Neural cell (in vitro differentiated cells): Measurements from ENCODE around the gene WSB1.

ENCODE experiments used
- CTCF ChIP-seq: fragments of 450-650 bp; IDR thresholded peaks from 2 replicates; pipeline ENCODE4 v1.5.1; 2014; ENCODE audit warnings: antibody characterized with exemption, mild to moderate bottlenecking, moderate library complexity; ENCODE audit not compliant: poor library complexity, severe bottlenecking
- EP300 ChIP-seq: fragments of 450-650 bp; conservative IDR thresholded peaks from 2 replicates; pipeline ENCODE4 v1.6.1; 2014; ENCODE audit warnings: antibody characterized with exemption, mild to moderate bottlenecking, moderate library complexity; ENCODE audit not compliant: poor library complexity, severe bottlenecking
- EZH2 ChIP-seq: fragments of 200-600, 300-800 bp; shearing (Covaris generic), sonication (generic); IDR thresholded peaks from 2 replicates; pipeline ENCODE4 v1.6.1; 2014; ENCODE audit warnings: antibody characterized with exemption, low read length, borderline replicate concordance, mild to moderate bottlenecking; ENCODE audit not compliant: insufficient read depth, poor library complexity, severe bottlenecking
- MXI1 ChIP-seq: fragments of 450-650 bp; conservative IDR thresholded peaks from 2 replicates; pipeline ENCODE4 v1.6.1; 2014; ENCODE audit warnings: antibody characterized with exemption, mild to moderate bottlenecking; ENCODE audit not compliant: poor library complexity, severe bottlenecking
- POLR2AphosphoS5 ChIP-seq: IDR thresholded peaks from 2 replicates; pipeline ENCODE4 v1.6.1; 2012
- RAD21 ChIP-seq: fragments of 450-650 bp; conservative IDR thresholded peaks from 2 replicates; pipeline ENCODE4 v1.6.1; 2014; ENCODE audit warnings: antibody characterized with exemption, mild to moderate bottlenecking, moderate library complexity
- REST ChIP-seq: IDR thresholded peaks from 2 replicates; pipeline ENCODE4 v1.6.1; 2012; ENCODE audit warnings: borderline replicate concordance
- SMC3 ChIP-seq: fragments of 450-650 bp; conservative IDR thresholded peaks from 2 replicates; pipeline ENCODE4 v1.6.1; 2014; ENCODE audit warnings: antibody characterized with exemption, mild to moderate bottlenecking, moderate library complexity; ENCODE audit not compliant: poor library complexity
- TAF1 ChIP-seq: IDR thresholded peaks from 2 replicates; pipeline ENCODE4 v1.6.1; 2012; ENCODE audit warnings: low read depth

- no peak for TF ChIP-seq EZH2
- no peak for TF ChIP-seq CTCF
- no peak for TF ChIP-seq SMC3
- no peak for TF ChIP-seq POLR2AphosphoS5
- no peak for TF ChIP-seq REST
- no peak for TF ChIP-seq EP300
- no peak for TF ChIP-seq TAF1
- TF ChIP-seq MXI1 = no peak
- no peak for TF ChIP-seq RAD21
Observed at GRCh38 chr17:27340575-27340974, 46.7 kb downstream of the WSB1 start.
